ENCODE measurements around the gene ABHD15.
A peak's percentile ranks its signal among the peaks of the same experiment; 100 is the strongest.

ABHD15 gene

GRCh38 chr17:29568331-29569244, 1.8 kb upstream of the ABHD15 start, which contains the start of gene TP53I13:
Gene TP53I13 (plus strand): TSS chr17:29568701. CDS start chr17:29568759, 58 bp downstream.
- no peak for DNase-seq (ENCODE audit: low read depth)
- H3K4me3 ChIP-seq (ENCODE audit: low read depth, low read length), result peak within 1 kb of the TSS; percentile 72
- in situ Hi-C loops (cut with HindIII; ENCODE audit: low sequenced_read_pairs), result no loop called here
- TF ChIP-seq CTCF (IDR thresholded peaks at IDR 0.05; ENCODE audit: low read depth, low read length, missing control alignments), result no peak

GRCh38 chr17:29567554-29568330, 905 bp upstream of the ABHD15 start:
- in situ Hi-C loops (cut with HindIII; ENCODE audit: low sequenced_read_pairs), result no loop called here
- H3K4me3 ChIP-seq (ENCODE audit: low read depth, low read length), result peak overlapping the region; percentile 72
- no peak for DNase-seq (ENCODE audit: low read depth)
- no peak for TF ChIP-seq CTCF (IDR thresholded peaks at IDR 0.05; ENCODE audit: low read depth, low read length, missing control alignments)

GRCh38 chr17:29567304-29567553, 392 bp upstream of the ABHD15 start:
- in situ Hi-C loops (cut with HindIII; ENCODE audit: low sequenced_read_pairs), result no loop called here
- DNase-seq (ENCODE audit: low read depth), result no peak
- peak overlapping the region; percentile 72 for H3K4me3 ChIP-seq (ENCODE audit: low read depth, low read length)
- no peak for TF ChIP-seq CTCF (IDR thresholded peaks at IDR 0.05; ENCODE audit: low read depth, low read length, missing control alignments)

GRCh38 chr17:29565643-29566472, 979 bp downstream of the ABHD15 start:
- peak overlapping the region; percentile 32 for H3K4me3 ChIP-seq (ENCODE audit: low read depth, low read length)
- DNase-seq (ENCODE audit: low read depth), result no peak
- peak; percentile 6 for TF ChIP-seq CTCF (IDR thresholded peaks at IDR 0.05; ENCODE audit: low read depth, low read length, missing control alignments)
- in situ Hi-C loops (cut with HindIII; ENCODE audit: low sequenced_read_pairs), result no loop called here

GRCh38 chr17:29563816-29564215, 3.0 kb downstream of the ABHD15 start:
- TF ChIP-seq CTCF (IDR thresholded peaks at IDR 0.05; ENCODE audit: low read depth, low read length, missing control alignments), result no peak
- in situ Hi-C loops (cut with HindIII; ENCODE audit: low sequenced_read_pairs), result no loop called here
- H3K4me3 ChIP-seq (ENCODE audit: low read depth, low read length), result no peak overlapping the region
- DNase-seq (ENCODE audit: low read depth), result no peak

GRCh38 chr17:29562615-29563014, 4.2 kb downstream of the ABHD15 start:
- DNase-seq (ENCODE audit: low read depth), result no peak
- in situ Hi-C loops (cut with HindIII; ENCODE audit: low sequenced_read_pairs), result no loop called here
- no peak overlapping the region for H3K4me3 ChIP-seq (ENCODE audit: low read depth, low read length)
- TF ChIP-seq CTCF (IDR thresholded peaks at IDR 0.05; ENCODE audit: low read depth, low read length, missing control alignments), result no peak
